Immature natural killer cell (primary cell): ENCODE measurements around the gene ASTN1. TPM values are rescaled to one million over a fixed set of nuclear protein-coding genes. Genes with fewer than 3 reads are reported as not detected.

Source experiments
- DNase-seq, 3 donors: peaks; one replicate each; pipeline ENCODE4 v3.0.0; 2022; ENCODE audit warnings: mixed read lengths in 1 of 3
- H3K27ac Mint-ChIP-seq, 6 donors: one replicate each; pipeline ENCODE4 v1.8.0; 2020; ENCODE audit warnings: mixed read lengths in 6 of 6, mild to moderate bottlenecking in 5 of 6, inconsistent platforms in 4 of 6, moderate library complexity in 3 of 6
- H3K27me3 Mint-ChIP-seq, 3 donors: one replicate each; pipeline ENCODE4 v1.8.0; 2020 to 2021; ENCODE audit warnings: low read depth in 3 of 3, mild to moderate bottlenecking in 3 of 3, mixed read lengths in 3 of 3, moderate library complexity in 3 of 3, inconsistent platforms in 1 of 3
- H3K36me3 Mint-ChIP-seq, 3 donors: one replicate each; pipeline ENCODE4 v1.8.0; 2020; ENCODE audit warnings: mixed read lengths in 3 of 3, inconsistent platforms in 2 of 3, mild to moderate bottlenecking in 2 of 3
- H3K4me1 Mint-ChIP-seq, 2 donors: one replicate each; pipeline ENCODE4 v1.8.0; 2020; ENCODE audit warnings: inconsistent platforms in 2 of 2, mild to moderate bottlenecking in 2 of 2, mixed read lengths in 2 of 2, moderate library complexity in 1 of 2
- H3K4me3 Mint-ChIP-seq, 5 donors: one replicate each; pipeline ENCODE4 v1.8.0; 2020; ENCODE audit warnings: mild to moderate bottlenecking in 5 of 5, mixed read lengths in 5 of 5, inconsistent platforms in 3 of 5, moderate library complexity in 3 of 5
- H3K9me3 Mint-ChIP-seq, 6 donors: one replicate each; pipeline ENCODE4 v1.8.0; 2020; ENCODE audit warnings: mild to moderate bottlenecking in 6 of 6, mixed read lengths in 6 of 6, inconsistent platforms in 4 of 6, moderate library complexity in 3 of 6
- polyA plus RNA-seq, 3 donors: library from polyadenylated mRNA; unstranded; fragments of 300-500 nt; fragmentation: Illumina TruSeq; gene quantifications; one replicate each; pipeline ENCODE4 v1.2.3, GENCODE V29; 2021

Gene ASTN1
- polyA plus RNA-seq, 3 donors from 2014 or later, result not detected

DNA sequence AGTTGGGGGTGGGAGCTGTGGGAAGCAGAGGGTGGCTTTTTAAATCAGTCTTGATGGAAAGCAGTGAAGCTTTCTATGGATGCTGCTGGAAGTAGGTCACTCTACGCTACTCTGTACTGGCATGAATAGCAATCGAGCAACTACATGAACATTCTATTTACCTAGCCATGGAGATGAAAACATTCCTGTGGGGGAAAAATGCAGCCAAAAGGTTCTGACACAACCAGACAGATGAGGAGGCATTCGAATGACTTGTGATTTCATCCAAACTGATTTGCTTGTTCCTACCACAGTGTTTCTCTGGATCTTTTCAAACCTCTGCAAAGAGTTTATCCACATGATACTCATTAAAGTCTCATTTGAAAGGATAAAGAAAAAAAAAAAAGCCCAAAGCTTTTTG is 95.0 kb downstream of the ASTN1 start:
- no peak for DNase-seq
- no peaks in the 10 kb centered on the region for H3K36me3 Mint-ChIP-seq
- H3K4me1 Mint-ChIP-seq, result no peaks in the 10 kb centered on the region
- peaks cover 0 to 2% (median 0%) of the 10 kb centered on the region in 3 donors for H3K27me3 Mint-ChIP-seq
- no peak overlapping the region for H3K27ac Mint-ChIP-seq
- H3K4me3 Mint-ChIP-seq, result no peak overlapping the region
- peaks cover 0 to 15% (median 3%) of the 10 kb centered on the region in 6 donors for H3K9me3 Mint-ChIP-seq

GRCh38 chr1:177067752-177068410 is 96.6 kb downstream of the ASTN1 start:
- Mint-ChIP-seq H3K4me1 (no peaks in the 10 kb centered on the region), H3K27ac (no peak overlapping the region), H3K9me3 (peaks cover 0 to 22% (median 4%) of the 10 kb centered on the region in 6 donors), H3K36me3 (no peaks in the 10 kb centered on the region), H3K4me3 (no peak overlapping the region), H3K27me3 (peaks cover 0 to 2% (median 0%) of the 10 kb centered on the region in 3 donors)
- DNase-seq, result no peak

GRCh38 chr1:177065430-177065829 is 99.1 kb downstream of the ASTN1 start:
- H3K36me3 Mint-ChIP-seq, result no peaks in the 10 kb centered on the region
- no peaks in the 10 kb centered on the region for H3K4me1 Mint-ChIP-seq
- H3K27ac Mint-ChIP-seq, result no peak overlapping the region
- peaks cover 2 to 28% (median 6%) of the 10 kb centered on the region in 6 donors for H3K9me3 Mint-ChIP-seq
- no peak overlapping the region for H3K4me3 Mint-ChIP-seq
- no peak for DNase-seq
- peaks cover 0 to 2% (median 0%) of the 10 kb centered on the region in 3 donors for H3K27me3 Mint-ChIP-seq

DNA sequence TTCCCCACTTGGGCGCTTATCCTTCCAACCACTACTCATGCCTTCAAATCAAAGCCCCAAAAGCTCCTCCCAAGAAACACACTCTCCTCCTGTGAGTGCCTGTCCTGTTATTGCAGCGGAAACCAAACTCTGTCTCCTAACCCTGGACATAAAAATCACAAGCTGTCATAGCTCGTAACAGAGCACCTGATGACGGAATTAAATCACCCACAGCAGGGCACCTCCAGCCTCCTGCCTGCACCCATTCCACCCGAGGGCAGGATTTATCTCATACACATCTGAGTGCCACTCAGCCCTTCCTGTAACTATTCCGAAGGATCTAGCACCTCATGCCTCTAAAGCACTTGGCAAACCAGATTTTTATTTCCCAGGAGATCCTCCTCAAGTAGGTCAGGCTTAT is 100.9 kb downstream of the ASTN1 start:
- Mint-ChIP-seq H3K27me3 (peaks cover 0 to 3% (median 0%) of the 10 kb centered on the region in 3 donors), H3K9me3 (peaks cover 3 to 29% (median 6%) of the 10 kb centered on the region in 6 donors), H3K4me1 (no peaks in the 10 kb centered on the region), H3K27ac (no peak overlapping the region), H3K36me3 (no peaks in the 10 kb centered on the region), H3K4me3 (no peak overlapping the region)
- no peak for DNase-seq

GRCh38 chr1:177054542-177054941 is 110.0 kb downstream of the ASTN1 start:
- no peak overlapping the region for H3K4me3 Mint-ChIP-seq
- DNase-seq, result no peak
- no peak overlapping the region for H3K27ac Mint-ChIP-seq
- H3K27me3 Mint-ChIP-seq, result peaks cover 0 to 3% (median 3%) of the 10 kb centered on the region in 3 donors
- no peaks in the 10 kb centered on the region for H3K36me3 Mint-ChIP-seq
- no peaks in the 10 kb centered on the region for H3K4me1 Mint-ChIP-seq
- H3K9me3 Mint-ChIP-seq, result peaks cover 0 to 15% (median 1%) of the 10 kb centered on the region in 6 donors

DNA sequence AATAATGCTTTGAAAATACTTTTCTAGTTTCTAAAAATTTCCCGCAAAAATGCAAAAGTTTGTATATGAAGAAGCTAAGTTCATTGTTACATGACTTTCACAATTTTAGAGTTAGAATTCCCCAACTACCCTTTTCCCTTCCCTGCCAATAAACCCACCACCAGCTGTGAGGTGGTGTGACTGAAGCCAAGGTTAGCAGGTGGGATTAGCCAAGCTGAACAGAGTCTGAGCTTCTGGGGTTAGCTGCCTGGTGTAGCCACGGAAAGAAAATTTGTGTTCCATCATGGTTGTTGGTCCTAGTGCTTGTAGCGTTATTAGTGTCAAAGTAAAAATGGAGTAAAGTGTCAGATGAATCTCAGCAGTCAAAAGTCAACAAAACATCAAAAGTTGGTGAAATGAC is 110.9 kb downstream of the ASTN1 start:
- Mint-ChIP-seq H3K4me1 (no peaks in the 10 kb centered on the region), H3K9me3 (peaks cover 0 to 10% (median 1%) of the 10 kb centered on the region in 6 donors), H3K36me3 (no peaks in the 10 kb centered on the region), H3K4me3 (no peak overlapping the region), H3K27ac (no peak overlapping the region), H3K27me3 (peaks cover 0 to 3% (median 2%) of the 10 kb centered on the region in 3 donors)
- DNase-seq, result no peak

- peaks cover 0 to 5% (median 5%) of the 10 kb centered on the region in 3 donors for H3K27me3 Mint-ChIP-seq
- H3K36me3 Mint-ChIP-seq, result no peaks in the 10 kb centered on the region
- DNase-seq, result no peak
- no peak overlapping the region for H3K27ac Mint-ChIP-seq
- H3K9me3 Mint-ChIP-seq, result peaks cover 0 to 18% (median 4%) of the 10 kb centered on the region in 6 donors
- H3K4me1 Mint-ChIP-seq, result no peaks in the 10 kb centered on the region
- no peak overlapping the region for H3K4me3 Mint-ChIP-seq
These were observed 116.0 kb downstream of the ASTN1 start for GRCh38 chr1:177048314-177049069.

GRCh38 chr1:177045151-177045550 is 119.4 kb downstream of the ASTN1 start:
- H3K27ac Mint-ChIP-seq, result no peak overlapping the region
- peaks cover 0 to 4% (median 2%) of the 10 kb centered on the region in 3 donors for H3K27me3 Mint-ChIP-seq
- no peaks in the 10 kb centered on the region for H3K4me1 Mint-ChIP-seq
- H3K36me3 Mint-ChIP-seq, result no peaks in the 10 kb centered on the region
- H3K4me3 Mint-ChIP-seq, result no peak overlapping the region
- peaks cover 0 to 8% (median 4%) of the 10 kb centered on the region in 6 donors for H3K9me3 Mint-ChIP-seq
- no peak for DNase-seq

GRCh38 chr1:177044390-177044789 is 120.1 kb downstream of the ASTN1 start:
- Mint-ChIP-seq H3K4me3 (no peak overlapping the region), H3K36me3 (no peaks in the 10 kb centered on the region), H3K27ac (no peak overlapping the region), H3K9me3 (peaks cover 0 to 12% (median 5%) of the 10 kb centered on the region in 6 donors), H3K27me3 (peaks cover 0 to 4% (median 2%) of the 10 kb centered on the region in 3 donors), H3K4me1 (no peaks in the 10 kb centered on the region)
- DNase-seq, result no peak

GRCh38 chr1:177043597-177043996 is 120.9 kb downstream of the ASTN1 start:
- H3K36me3 Mint-ChIP-seq, result no peaks in the 10 kb centered on the region

DNA sequence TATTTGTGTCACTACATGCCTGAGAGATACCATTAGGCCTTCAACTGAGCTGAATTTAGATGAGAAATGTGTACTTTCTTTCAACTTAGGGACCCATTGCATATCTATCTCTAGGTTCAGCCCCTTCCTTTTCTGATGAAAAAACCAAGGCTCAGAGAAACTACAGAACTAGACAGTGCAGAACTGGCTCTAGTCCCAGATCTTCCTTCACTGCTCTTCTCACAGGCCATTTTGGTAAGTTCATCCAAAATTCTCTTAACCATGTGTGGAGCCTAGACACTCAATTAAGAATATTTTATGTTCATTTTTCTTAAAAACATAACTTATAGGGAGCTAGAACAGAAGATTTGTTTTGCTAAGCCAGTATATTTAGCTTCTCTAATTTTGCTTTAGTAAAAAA is 128.9 kb downstream of the ASTN1 start:
- DNase-seq, result no peak
- H3K27me3 Mint-ChIP-seq, result peaks cover 0 to 5% (median 2%) of the 10 kb centered on the region in 3 donors
- H3K27ac Mint-ChIP-seq, result no peak overlapping the region
- H3K4me3 Mint-ChIP-seq, result no peak overlapping the region
- H3K36me3 Mint-ChIP-seq, result no peaks in the 10 kb centered on the region
- H3K4me1 Mint-ChIP-seq, result no peaks in the 10 kb centered on the region
- peaks cover 0 to 12% (median 9%) of the 10 kb centered on the region in 6 donors for H3K9me3 Mint-ChIP-seq

More at GRCh38 chr1:177043597-177043996, 120.9 kb downstream of the ASTN1 start:
- Mint-ChIP-seq H3K27me3 (peaks cover 0 to 4% (median 2%) of the 10 kb centered on the region in 3 donors), H3K9me3 (peaks cover 0 to 12% (median 5%) of the 10 kb centered on the region in 6 donors), H3K4me3 (no peak overlapping the region), H3K4me1 (no peaks in the 10 kb centered on the region), H3K27ac (no peak overlapping the region)
- DNase-seq, result no peak

DNA sequence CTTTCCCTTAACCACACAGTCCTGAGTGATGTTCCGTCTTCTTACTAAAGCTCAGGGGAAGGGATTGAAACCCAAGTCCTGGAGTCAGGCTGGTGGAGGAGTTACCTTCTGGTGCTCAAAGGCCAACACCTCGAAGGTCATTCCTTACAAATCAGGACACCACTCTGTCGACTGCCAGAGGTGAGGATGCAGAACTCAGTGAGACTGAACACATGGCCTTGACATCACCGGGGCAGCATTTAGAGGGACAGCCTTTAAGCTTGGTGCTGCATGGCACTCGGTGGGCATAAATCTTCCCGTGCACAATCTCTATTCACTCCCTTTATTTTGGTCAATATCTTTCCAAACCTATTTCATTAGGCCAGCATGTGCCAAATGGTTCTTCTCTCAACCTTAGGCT is 130.9 kb downstream of the ASTN1 start:
- Mint-ChIP-seq H3K9me3 (peaks cover 2 to 14% (median 8%) of the 10 kb centered on the region in 6 donors), H3K4me1 (no peaks in the 10 kb centered on the region), H3K4me3 (no peak overlapping the region), H3K36me3 (no peaks in the 10 kb centered on the region), H3K27ac (no peak overlapping the region), H3K27me3 (peaks cover 0 to 5% (median 2%) of the 10 kb centered on the region in 3 donors)
- no peak for DNase-seq

DNA sequence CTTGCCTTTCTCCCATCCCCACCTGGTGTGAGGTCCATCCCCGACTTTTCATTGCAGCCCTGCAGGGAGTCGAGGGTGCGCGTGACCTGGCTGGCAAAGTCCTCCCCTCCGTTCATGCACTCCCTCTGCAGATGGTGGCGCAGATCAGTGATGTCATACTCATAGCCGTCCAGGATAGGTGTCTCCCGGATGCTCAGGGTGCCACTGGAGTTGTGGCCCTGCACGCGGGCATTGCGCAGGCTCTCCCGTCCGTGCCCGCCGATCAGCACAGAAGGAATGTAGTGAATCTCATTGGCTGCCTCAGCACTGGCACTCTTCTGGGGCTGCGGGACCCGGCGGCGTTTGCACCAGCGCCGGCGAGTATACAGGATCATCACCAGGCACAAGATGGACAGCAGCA is 132.1 kb downstream of the ASTN1 start:
- H3K27ac Mint-ChIP-seq, result no peak overlapping the region
- no peak overlapping the region for H3K4me3 Mint-ChIP-seq
- no peaks in the 10 kb centered on the region for H3K4me1 Mint-ChIP-seq
- peaks cover 2 to 12% (median 8%) of the 10 kb centered on the region in 6 donors for H3K9me3 Mint-ChIP-seq
- no peak for DNase-seq
- H3K27me3 Mint-ChIP-seq, result peaks cover 0 to 5% (median 2%) of the 10 kb centered on the region in 3 donors
- H3K36me3 Mint-ChIP-seq, result no peaks in the 10 kb centered on the region

GRCh38 chr1:177024623-177025022 is 139.9 kb downstream of the ASTN1 start:
- Mint-ChIP-seq H3K27ac (no peak overlapping the region), H3K27me3 (no peaks in the 10 kb centered on the region), H3K9me3 (peaks cover 0 to 14% (median 5%) of the 10 kb centered on the region in 6 donors), H3K4me1 (no peaks in the 10 kb centered on the region), H3K36me3 (no peaks in the 10 kb centered on the region), H3K4me3 (no peak overlapping the region)
- DNase-seq, result no peak
